K562 (cell line): ENCODE results near the gene VPS50. TPM values are rescaled to one million over a fixed set of nuclear protein-coding genes. Genes with fewer than 3 reads are reported as not detected.

ENCODE experiments used
- CEBPB ChIP-seq: fragments of 450-650 bp; IDR thresholded peaks from 2 replicates; pipeline ENCODE4 v1.6.1; 2016; ENCODE audit warnings: missing genetic modification characterization, missing compliant biosample characterization
- CREM ChIP-seq: IDR thresholded peaks from 2 replicates; pipeline ENCODE4 v1.6.1; 2014; ENCODE audit warnings: antibody characterized with exemption, low read depth
- FIP1L1 ChIP-seq: fragments of 200-400 bp; formaldehyde crosslinking; IDR thresholded peaks from 2 replicates; pipeline ENCODE4 v1.6.1; 2018; ENCODE audit warnings: mild to moderate bottlenecking, low read depth, low read length; ENCODE audit not compliant: poor library complexity, severe bottlenecking
- ILF3 ChIP-seq: fragments of 450-650 bp; IDR thresholded peaks from 2 replicates; pipeline ENCODE4 v1.6.1; 2018; ENCODE audit warnings: antibody characterized with exemption, mild to moderate bottlenecking, moderate library complexity, borderline replicate concordance
- JUND ChIP-seq, 2 experiments: IDR thresholded peaks; 2 replicates in 1 of 2; 3 replicates in 1 of 2; pipeline ENCODE4 v1.6.1; 2011; ENCODE audit warnings: borderline replicate concordance in 2 of 2, low read depth in 2 of 2, low read length in 2 of 2, improper control_type of control experiment in 1 of 2, missing biosample characterization in 1 of 2, missing genetic modification characterization in 1 of 2, missing genetic modification reagents in 1 of 2
- SLC30A9 ChIP-seq: fragments of 250-450 bp; sonication (Bioruptor Pico); IDR thresholded peaks from 2 replicates; pipeline ENCODE4 v1.8.0; 2022; ENCODE audit warnings: mild to moderate bottlenecking, moderate library complexity
- ZC3H8 ChIP-seq: fragments of 450-650 bp; IDR thresholded peaks from 2 replicates; pipeline ENCODE4 v1.6.1; 2017
- polyA plus RNA-seq, 8 experiments: library from polyadenylated mRNA; depleted of rRNA in 4 of 8; stranded (reverse) in 5 of 8; unstranded in 3 of 8; fragments of >200 nt; fragmentation: Nextera tagmentation in 2 of 8; fragmentation: Illumina TruSeq in 1 of 8; extraction: Ambion mirVana in 2 of 8; extraction: Trizol in 1 of 8; gene quantifications; 2 replicates each; pipeline versions ENCODE4 v1.2.1 to v1.2.3, GENCODE V29; 2011 to 2014; ENCODE audit warnings: inconsistent platforms in 1 of 8, missing spikeins in 1 of 8
- total RNA-seq, 7 experiments: library from RNA; depleted of rRNA in 6 of 7; stranded (reverse); fragments of >200 nt in 6 of 7; fragmentation: Illumina TruSeq in 2 of 7; extraction: Trizol in 2 of 7; gene quantifications; 2 replicates each; pipeline versions ENCODE4 v1.2.1 to v1.2.3, GENCODE V29; 2011 to 2021; ENCODE audit warnings: low replicate concordance in 1 of 7
- TF ChIP-seq, protein P1 (sequence below), 2 experiments: fragments of 450-650 bp; conservative IDR thresholded peaks; 2 replicates each; pipeline ENCODE4 v1.6.1; 2017; ENCODE audit warnings: mild to moderate bottlenecking in 2 of 2, moderate library complexity in 2 of 2
- TF ChIP-seq, protein P2 (sequence below), 2 experiments: fragments of 250-450 bp in 1 of 2; fragments of 450-650 bp in 1 of 2; sonication (Bioruptor Pico) in 1 of 2; IDR thresholded peaks; 2 replicates each; pipeline versions ENCODE4 v1.6.1 to v1.8.0; 2016 to 2021; ENCODE audit warnings: mild to moderate bottlenecking in 2 of 2, moderate library complexity in 2 of 2, missing compliant biosample characterization in 1 of 2, missing genetic modification characterization in 1 of 2
- TF ChIP-seq, protein P3 (sequence below): fragments of 450-650 bp; IDR thresholded peaks from 2 replicates; pipeline ENCODE4 v1.6.1; 2016; ENCODE audit warnings: borderline replicate concordance
- TF ChIP-seq, protein P4 (sequence below), 2 experiments: IDR thresholded peaks; 2 replicates each; pipeline ENCODE4 v1.6.1; 2012; ENCODE audit warnings: improper control_type of control experiment in 2 of 2, low read depth in 2 of 2, low read length in 2 of 2, borderline replicate concordance in 1 of 2

The VPS50 gene
- total and polyA plus RNA-seq, 9 of the 15 experiments (the other 6 are each of a cell fraction or from before 2014, with no cell fraction given) = 10.5 to 29.4 (median 15.8) TPM

DNA sequence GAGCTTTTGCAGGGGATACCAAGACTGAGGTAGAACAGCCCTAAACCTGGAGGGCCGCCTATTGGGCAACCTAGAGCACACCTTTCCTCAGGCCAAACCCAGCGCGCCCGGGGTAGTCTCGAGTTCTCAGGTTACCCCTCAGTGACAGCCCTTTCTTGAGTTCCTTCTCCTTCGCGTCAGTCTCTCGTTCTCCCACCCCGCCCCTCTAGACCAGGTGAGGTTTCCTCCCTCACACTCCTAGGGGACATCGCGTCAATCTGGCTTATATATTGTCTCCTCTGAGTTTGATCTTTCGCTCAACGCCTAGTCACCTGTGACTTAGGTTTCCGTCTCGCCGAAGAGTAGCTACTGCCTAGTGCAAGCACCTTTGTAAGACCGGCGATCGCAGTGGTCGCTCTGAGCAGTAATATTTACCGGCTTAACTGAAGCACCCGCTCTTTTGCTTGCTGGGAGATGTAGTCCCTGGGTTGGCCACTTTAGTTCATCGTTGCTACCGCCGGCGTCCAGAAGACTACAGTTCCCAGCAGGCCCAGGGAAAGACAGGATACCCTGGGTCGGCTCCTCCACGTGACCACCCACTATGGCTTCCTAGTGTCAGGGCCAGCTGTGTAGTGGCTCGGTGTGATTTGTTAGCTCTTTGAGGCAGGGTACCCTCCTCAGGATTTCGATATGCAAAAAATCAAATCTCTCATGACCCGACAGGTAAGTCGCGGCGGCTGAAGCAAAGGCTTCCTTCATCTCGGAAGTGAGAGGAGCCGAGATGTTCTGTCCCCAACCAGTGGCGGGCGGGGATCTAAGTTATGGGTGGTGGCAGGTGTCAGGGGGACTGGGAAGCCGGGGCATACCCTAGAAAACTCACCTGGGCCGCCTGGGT lies at the start of gene VPS50 (continued):
- TF ChIP-seq, protein P1, sequence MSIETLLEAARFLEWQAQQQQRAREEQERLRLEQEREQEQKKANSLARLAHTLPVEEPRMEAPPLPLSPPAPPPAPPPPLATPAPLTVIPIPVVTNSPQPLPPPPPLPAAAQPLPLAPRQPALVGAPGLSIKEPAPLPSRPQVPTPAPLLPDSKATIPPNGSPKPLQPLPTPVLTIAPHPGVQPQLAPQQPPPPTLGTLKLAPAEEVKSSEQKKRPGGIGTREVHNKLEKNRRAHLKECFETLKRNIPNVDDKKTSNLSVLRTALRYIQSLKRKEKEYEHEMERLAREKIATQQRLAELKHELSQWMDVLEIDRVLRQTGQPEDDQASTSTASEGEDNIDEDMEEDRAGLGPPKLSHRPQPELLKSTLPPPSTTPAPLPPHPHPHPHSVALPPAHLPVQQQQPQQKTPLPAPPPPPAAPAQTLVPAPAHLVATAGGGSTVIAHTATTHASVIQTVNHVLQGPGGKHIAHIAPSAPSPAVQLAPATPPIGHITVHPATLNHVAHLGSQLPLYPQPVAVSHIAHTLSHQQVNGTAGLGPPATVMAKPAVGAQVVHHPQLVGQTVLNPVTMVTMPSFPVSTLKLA (conservative IDR thresholded peaks at IDR 0.05) = peak; percentile 94 to 98
- TF ChIP-seq, protein P2, sequence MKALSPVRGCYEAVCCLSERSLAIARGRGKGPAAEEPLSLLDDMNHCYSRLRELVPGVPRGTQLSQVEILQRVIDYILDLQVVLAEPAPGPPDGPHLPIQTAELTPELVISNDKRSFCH (CRISPR knock-in tag; IDR thresholded peaks at IDR 0.05) = no peak
- TF ChIP-seq, protein P2 (tag; IDR thresholded peaks at IDR 0.05) = no peak
- TF ChIP-seq, protein P3, sequence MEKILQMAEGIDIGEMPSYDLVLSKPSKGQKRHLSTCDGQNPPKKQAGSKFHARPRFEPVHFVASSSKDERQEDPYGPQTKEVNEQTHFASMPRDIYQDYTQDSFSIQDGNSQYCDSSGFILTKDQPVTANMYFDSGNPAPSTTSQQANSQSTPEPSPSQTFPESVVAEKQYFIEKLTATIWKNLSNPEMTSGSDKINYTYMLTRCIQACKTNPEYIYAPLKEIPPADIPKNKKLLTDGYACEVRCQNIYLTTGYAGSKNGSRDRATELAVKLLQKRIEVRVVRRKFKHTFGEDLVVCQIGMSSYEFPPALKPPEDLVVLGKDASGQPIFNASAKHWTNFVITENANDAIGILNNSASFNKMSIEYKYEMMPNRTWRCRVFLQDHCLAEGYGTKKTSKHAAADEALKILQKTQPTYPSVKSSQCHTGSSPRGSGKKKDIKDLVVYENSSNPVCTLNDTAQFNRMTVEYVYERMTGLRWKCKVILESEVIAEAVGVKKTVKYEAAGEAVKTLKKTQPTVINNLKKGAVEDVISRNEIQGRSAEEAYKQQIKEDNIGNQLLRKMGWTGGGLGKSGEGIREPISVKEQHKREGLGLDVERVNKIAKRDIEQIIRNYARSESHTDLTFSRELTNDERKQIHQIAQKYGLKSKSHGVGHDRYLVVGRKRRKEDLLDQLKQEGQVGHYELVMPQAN = peak; percentile 96
- TF ChIP-seq ILF3 = no peak
- TF ChIP-seq CREM = peak; percentile 87
- no peak for TF ChIP-seq FIP1L1
- TF ChIP-seq, protein P4, sequence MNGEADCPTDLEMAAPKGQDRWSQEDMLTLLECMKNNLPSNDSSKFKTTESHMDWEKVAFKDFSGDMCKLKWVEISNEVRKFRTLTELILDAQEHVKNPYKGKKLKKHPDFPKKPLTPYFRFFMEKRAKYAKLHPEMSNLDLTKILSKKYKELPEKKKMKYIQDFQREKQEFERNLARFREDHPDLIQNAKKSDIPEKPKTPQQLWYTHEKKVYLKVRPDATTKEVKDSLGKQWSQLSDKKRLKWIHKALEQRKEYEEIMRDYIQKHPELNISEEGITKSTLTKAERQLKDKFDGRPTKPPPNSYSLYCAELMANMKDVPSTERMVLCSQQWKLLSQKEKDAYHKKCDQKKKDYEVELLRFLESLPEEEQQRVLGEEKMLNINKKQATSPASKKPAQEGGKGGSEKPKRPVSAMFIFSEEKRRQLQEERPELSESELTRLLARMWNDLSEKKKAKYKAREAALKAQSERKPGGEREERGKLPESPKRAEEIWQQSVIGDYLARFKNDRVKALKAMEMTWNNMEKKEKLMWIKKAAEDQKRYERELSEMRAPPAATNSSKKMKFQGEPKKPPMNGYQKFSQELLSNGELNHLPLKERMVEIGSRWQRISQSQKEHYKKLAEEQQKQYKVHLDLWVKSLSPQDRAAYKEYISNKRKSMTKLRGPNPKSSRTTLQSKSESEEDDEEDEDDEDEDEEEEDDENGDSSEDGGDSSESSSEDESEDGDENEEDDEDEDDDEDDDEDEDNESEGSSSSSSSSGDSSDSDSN (IDR thresholded peaks at IDR 0.05; ENCODE audit: borderline replicate concordance in 1 of 2, low read depth in 2 of 2, low read length in 2 of 2) = 0 out of 4 replicates have a peak, but pooled peaks of 1 of the 2 experiments have one; percentile 43
- no peak for TF ChIP-seq SLC30A9 (CRISPR knock-in tag)
- TF ChIP-seq CEBPB = no peak
- no peak for TF ChIP-seq ZC3H8
- TF ChIP-seq JUND (IDR thresholded peaks at IDR 0.05; ENCODE audit: borderline replicate concordance, low read depth, low read length) = peak; percentile 65
- TF ChIP-seq JUND (tag; IDR thresholded peaks at IDR 0.05; ENCODE audit: borderline replicate concordance, low read depth, low read length) = peak; percentile 52; the same call in 1 of the 3 replicates
